SK-N-SH treated with all-trans-retinoic acid at 6 μM for 48 hours (cell line): ENCODE results near the gene RALGPS1.

Experiments
- BACH2 ChIP-seq: fragments of 250-450 bp; sonication (Bioruptor Pico); IDR thresholded peaks from 2 replicates; pipeline ENCODE4 v1.9.0; 2021; ENCODE audit warnings: mild to moderate bottlenecking, borderline replicate concordance
- ESRRG ChIP-seq: fragments of 250-450 bp; sonication (Bioruptor Pico); IDR thresholded peaks from 2 replicates; pipeline ENCODE4 v1.6.1; 2021; ENCODE audit warnings: mild to moderate bottlenecking
- ISL1 ChIP-seq: fragments of 250-450 bp; sonication (Bioruptor Pico); IDR thresholded peaks from 2 replicates; pipeline ENCODE4 v2.1.2; 2022; ENCODE audit warnings: mild to moderate bottlenecking, moderate library complexity
- TCF4 ChIP-seq: fragments of 250-450 bp; sonication (Bioruptor Pico); IDR thresholded peaks from 2 replicates; pipeline ENCODE4 v1.8.0; 2021; ENCODE audit warnings: mild to moderate bottlenecking, moderate library complexity, borderline replicate concordance
- ZC3H10 ChIP-seq: fragments of 250-450 bp; sonication (Bioruptor Pico); IDR thresholded peaks from 2 replicates; pipeline ENCODE4 v1.5.1; 2021; ENCODE audit warnings: mild to moderate bottlenecking, moderate library complexity
- ZFP3 ChIP-seq: fragments of 250-450 bp; sonication (Bioruptor Pico); IDR thresholded peaks from 2 replicates; pipeline ENCODE4 v1.5.0; 2020; ENCODE audit warnings: mild to moderate bottlenecking, moderate library complexity
- ZFP30 ChIP-seq: fragments of 450-650 bp; formaldehyde crosslinking; IDR thresholded peaks from 2 replicates; pipeline ENCODE4 v1.5.0; 2022; ENCODE audit warnings: mild to moderate bottlenecking, moderate library complexity
- ZNF565 ChIP-seq: fragments of 450-650 bp; formaldehyde crosslinking; conservative IDR thresholded peaks from 2 replicates; pipeline ENCODE4 v1.5.0; 2020; ENCODE audit warnings: low read depth, mild to moderate bottlenecking, moderate library complexity
- ZNF70 ChIP-seq: fragments of 450-650 bp; formaldehyde crosslinking; IDR thresholded peaks from 2 replicates; pipeline ENCODE4 v1.5.0; 2020; ENCODE audit warnings: mild to moderate bottlenecking, moderate library complexity
- TF ChIP-seq, protein P1 (sequence below): fragments of 250-450 bp; sonication (Bioruptor Pico); IDR thresholded peaks from 2 replicates; pipeline ENCODE4 v1.8.0; 2020; ENCODE audit warnings: mild to moderate bottlenecking, moderate library complexity, borderline replicate concordance
- TF ChIP-seq, protein P2 (sequence below): fragments of 250-450 bp; sonication (Bioruptor Pico); IDR thresholded peaks from 2 replicates; pipeline ENCODE4 v1.5.0; 2020; ENCODE audit warnings: mild to moderate bottlenecking, moderate library complexity

GRCh38 chr9:127083138-127083980, 168.8 kb downstream of the RALGPS1 start:
- TF ChIP-seq, protein P1, sequence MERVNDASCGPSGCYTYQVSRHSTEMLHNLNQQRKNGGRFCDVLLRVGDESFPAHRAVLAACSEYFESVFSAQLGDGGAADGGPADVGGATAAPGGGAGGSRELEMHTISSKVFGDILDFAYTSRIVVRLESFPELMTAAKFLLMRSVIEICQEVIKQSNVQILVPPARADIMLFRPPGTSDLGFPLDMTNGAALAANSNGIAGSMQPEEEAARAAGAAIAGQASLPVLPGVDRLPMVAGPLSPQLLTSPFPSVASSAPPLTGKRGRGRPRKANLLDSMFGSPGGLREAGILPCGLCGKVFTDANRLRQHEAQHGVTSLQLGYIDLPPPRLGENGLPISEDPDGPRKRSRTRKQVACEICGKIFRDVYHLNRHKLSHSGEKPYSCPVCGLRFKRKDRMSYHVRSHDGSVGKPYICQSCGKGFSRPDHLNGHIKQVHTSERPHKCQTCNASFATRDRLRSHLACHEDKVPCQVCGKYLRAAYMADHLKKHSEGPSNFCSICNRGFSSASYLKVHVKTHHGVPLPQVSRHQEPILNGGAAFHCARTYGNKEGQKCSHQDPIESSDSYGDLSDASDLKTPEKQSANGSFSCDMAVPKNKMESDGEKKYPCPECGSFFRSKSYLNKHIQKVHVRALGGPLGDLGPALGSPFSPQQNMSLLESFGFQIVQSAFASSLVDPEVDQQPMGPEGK = no peak
- TF ChIP-seq ZNF70 = no peak
- TF ChIP-seq ZC3H10 (CRISPR knock-in tag) = no peak
- no peak for TF ChIP-seq ZNF565 (CRISPR knock-in tag)
- TF ChIP-seq, protein P2, sequence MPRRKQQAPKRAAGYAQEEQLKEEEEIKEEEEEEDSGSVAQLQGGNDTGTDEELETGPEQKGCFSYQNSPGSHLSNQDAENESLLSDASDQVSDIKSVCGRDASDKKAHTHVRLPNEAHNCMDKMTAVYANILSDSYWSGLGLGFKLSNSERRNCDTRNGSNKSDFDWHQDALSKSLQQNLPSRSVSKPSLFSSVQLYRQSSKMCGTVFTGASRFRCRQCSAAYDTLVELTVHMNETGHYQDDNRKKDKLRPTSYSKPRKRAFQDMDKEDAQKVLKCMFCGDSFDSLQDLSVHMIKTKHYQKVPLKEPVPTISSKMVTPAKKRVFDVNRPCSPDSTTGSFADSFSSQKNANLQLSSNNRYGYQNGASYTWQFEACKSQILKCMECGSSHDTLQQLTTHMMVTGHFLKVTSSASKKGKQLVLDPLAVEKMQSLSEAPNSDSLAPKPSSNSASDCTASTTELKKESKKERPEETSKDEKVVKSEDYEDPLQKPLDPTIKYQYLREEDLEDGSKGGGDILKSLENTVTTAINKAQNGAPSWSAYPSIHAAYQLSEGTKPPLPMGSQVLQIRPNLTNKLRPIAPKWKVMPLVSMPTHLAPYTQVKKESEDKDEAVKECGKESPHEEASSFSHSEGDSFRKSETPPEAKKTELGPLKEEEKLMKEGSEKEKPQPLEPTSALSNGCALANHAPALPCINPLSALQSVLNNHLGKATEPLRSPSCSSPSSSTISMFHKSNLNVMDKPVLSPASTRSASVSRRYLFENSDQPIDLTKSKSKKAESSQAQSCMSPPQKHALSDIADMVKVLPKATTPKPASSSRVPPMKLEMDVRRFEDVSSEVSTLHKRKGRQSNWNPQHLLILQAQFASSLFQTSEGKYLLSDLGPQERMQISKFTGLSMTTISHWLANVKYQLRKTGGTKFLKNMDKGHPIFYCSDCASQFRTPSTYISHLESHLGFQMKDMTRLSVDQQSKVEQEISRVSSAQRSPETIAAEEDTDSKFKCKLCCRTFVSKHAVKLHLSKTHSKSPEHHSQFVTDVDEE (CRISPR knock-in tag) = no peak
- TF ChIP-seq ZFP30 (CRISPR knock-in tag) = no peak
- TF ChIP-seq BACH2 = no peak
- TF ChIP-seq ESRRG = no peak
- no peak for TF ChIP-seq ISL1 (CRISPR knock-in tag)
- TF ChIP-seq ZFP3 (CRISPR knock-in tag) = no peak
- no peak for TF ChIP-seq TCF4
